22Rv1 (cell line): ENCODE results near the gene SSBP2.
"Not testable (repeated sequence)": the region's sequence is repeated elsewhere in the genome, so short reads cannot be mapped to it uniquely, and the experiment has no call there.

Experiments
- H3K27ac ChIP-seq: fragments of 450-650 bp; 2 replicates; pipeline ENCODE4 v1.5.1; 2017
- CTCF ChIP-seq: fragments of 450-650 bp; IDR thresholded peaks from 2 replicates; pipeline ENCODE4 v1.5.1; 2017; ENCODE audit warnings: mild to moderate bottlenecking
- ZFX ChIP-seq: fragments of 450-650 bp; IDR thresholded peaks from 2 replicates; pipeline ENCODE4 v1.6.1; 2017; ENCODE audit warnings: antibody characterized with exemption, borderline replicate concordance

Gene SSBP2

GRCh38 chr5:81721049-81721448, 29.8 kb downstream of the SSBP2 start:
- H3K27ac ChIP-seq, result no peak overlapping the region
- TF ChIP-seq CTCF (no peak), ZFX (no peak)

- H3K27ac ChIP-seq, result no peak overlapping the region
- no peak for TF ChIP-seq ZFX
These were observed 31.1 kb downstream of the SSBP2 start for GRCh38 chr5:81719743-81720345.

- TF ChIP-seq ZFX (no peak), CTCF (no peak)
- no peak overlapping the region for H3K27ac ChIP-seq
These were observed 32.6 kb downstream of the SSBP2 start for GRCh38 chr5:81718300-81718699.

GRCh38 chr5:81717860-81718259, 33.0 kb downstream of the SSBP2 start:
- no peak overlapping the region for H3K27ac ChIP-seq
- TF ChIP-seq ZFX (no peak), CTCF (no peak)

- H3K27ac ChIP-seq, result no peak overlapping the region
- TF ChIP-seq CTCF (no peak), ZFX (no peak)
These were observed 33.7 kb downstream of the SSBP2 start for GRCh38 chr5:81717226-81717625.

GRCh38 chr5:81714076-81714475, 36.8 kb downstream of the SSBP2 start:
- H3K27ac ChIP-seq, result not testable (repeated sequence)

DNA sequence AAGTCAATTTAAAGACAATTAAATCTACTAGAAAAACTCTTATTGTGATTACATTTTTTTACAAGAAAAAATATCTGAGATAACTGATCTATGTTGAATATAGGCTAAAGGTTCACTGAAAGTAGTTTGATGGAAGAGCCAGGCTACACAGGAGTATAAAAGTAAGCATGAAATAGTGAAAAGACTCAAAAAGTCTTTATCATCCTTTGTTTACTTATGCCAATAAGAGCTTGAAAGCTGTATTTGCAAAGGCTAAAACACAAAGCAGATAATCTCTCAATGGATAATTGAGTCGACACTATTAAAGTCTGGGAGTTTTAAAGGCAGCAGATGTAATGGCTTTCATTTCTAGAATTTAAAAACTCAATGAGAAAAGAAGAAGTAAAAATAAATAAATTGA, 42.0 kb downstream of the SSBP2 start:
- TF ChIP-seq CTCF (no peak), ZFX (no peak)
- no peak overlapping the region for H3K27ac ChIP-seq

- TF ChIP-seq ZFX (no peak), CTCF (no peak)
- no peak overlapping the region for H3K27ac ChIP-seq
These were observed 47.1 kb downstream of the SSBP2 start for GRCh38 chr5:81703840-81704239.
